Lower leg skin (tissue), 3 donors: Measurements from ENCODE around the gene ASPDH.

ENCODE experiments used
- CTCF ChIP-seq, 3 donors: fragments of 450-650 bp; IDR thresholded peaks; one replicate each; pipeline ENCODE4 v1.5.1; 2016; ENCODE audit warnings: antibody characterized with exemption in 3 of 3, mild to moderate bottlenecking in 3 of 3, moderate library complexity in 2 of 3
- POLR2A ChIP-seq, 2 donors: fragments of 450-650 bp; IDR thresholded peaks; one replicate each; pipeline ENCODE4 v1.6.1; 2016 to 2017; ENCODE audit warnings: antibody characterized with exemption in 2 of 2, mild to moderate bottlenecking in 1 of 2, moderate library complexity in 1 of 2

- TF ChIP-seq POLR2A (IDR thresholded peaks at IDR 0.05) (no peak), CTCF (IDR thresholded peaks at IDR 0.05) (no peak)
These were observed 22.7 kb downstream of the ASPDH start for GRCh38 chr19:50490991-50491472.
